Adrenal gland (tissue), 12 donors: ENCODE results near the gene TBC1D8B. TPM values are rescaled to one million over a fixed set of nuclear protein-coding genes. Genes with fewer than 3 reads are reported as not detected.

Experiments used
- DNase-seq, 7 donors: peaks; one replicate each; pipeline ENCODE4 v3.0.0-alpha.2; 2019 to 2020
- H3K27ac ChIP-seq, 5 donors: fragments of 200-600 bp; sonication (generic) in 4 of 5; 1 replicate in 3 of 5; 2 replicates in 2 of 5; pipeline versions ENCODE4 v1.5.1 to v1.8.0; 2016 to 2020; ENCODE audit warnings: mild to moderate bottlenecking in 1 of 5
- H3K27me3 ChIP-seq: fragments of 200-600 bp; 2 replicates; pipeline ENCODE4 v1.8.0; 2021
- H3K36me3 ChIP-seq, 2 donors: fragments of 200-600 bp; replicated peaks in 1 of 2; 1 replicate in 1 of 2; 2 replicates in 1 of 2; pipeline versions ENCODE4 v1.5.1 to v1.8.0; 2018 to 2022
- H3K4me1 ChIP-seq, 2 donors: fragments of 200-600 bp; replicated peaks in 1 of 2; 1 replicate in 1 of 2; 2 replicates in 1 of 2; pipeline versions ENCODE4 v1.5.1 to v1.8.0; 2018 to 2021
- H3K4me3 ChIP-seq, 4 donors: fragments of 200-600 bp; sonication (generic) in 3 of 4; one replicate each; pipeline ENCODE4 v1.5.1; 2016 to 2018
- H3K9me3 ChIP-seq, 3 donors: fragments of 200-600 bp; sonication (generic) in 1 of 3; replicated peaks in 1 of 3; 1 replicate in 2 of 3; 2 replicates in 1 of 3; pipeline versions ENCODE4 v1.5.1 to v1.8.0; 2016 to 2021
- CTCF ChIP-seq, 6 experiments: fragments of 450-650 bp in 4 of 6; fragments of 200-600 bp in 2 of 6; sonication (generic) in 1 of 6; IDR thresholded peaks; 1 replicate in 5 of 6; 2 replicates in 1 of 6; pipeline versions ENCODE4 v1.5.1 to v1.8.0; 2016 to 2021; ENCODE audit warnings: antibody characterized with exemption in 6 of 6, mild to moderate bottlenecking in 2 of 6, moderate library complexity in 1 of 6
- POLR2A ChIP-seq, 2 donors: fragments of 450-650 bp; IDR thresholded peaks; one replicate each; pipeline ENCODE4 v1.6.1; 2017; ENCODE audit warnings: antibody characterized with exemption in 2 of 2, mild to moderate bottlenecking in 2 of 2, moderate library complexity in 1 of 2
- WGBS, 4 donors: extraction: QIAGEN DNeasy Blood & Tissue Kit in 2 of 4; methylation state at CpG; one replicate each; pipeline versions ENCODE4 v1.1.5 to v1.1.7; 2013 to 2017; 5-methylcytosine and 5-hydroxymethylcytosine counted together
- intact Hi-C, 2 donors: fragments of 100-400 bp; cut with DNase I; formaldehyde crosslinking; loops; one replicate each; pipeline versions ENCODE4 v1.14.1 to v1.15.0; 2022 to 2023
- polyA plus RNA-seq, 3 donors: library from polyadenylated mRNA; stranded (reverse); fragments of 200-250 nt in 2 of 3; fragments of 350-450 nt in 1 of 3; fragmentation: Illumina TruSeq in 1 of 3; extraction: RNeasy Lipid Tissue Mini Kit (QIAGEN cat#74804) in 1 of 3; gene quantifications; one replicate each; pipeline ENCODE4 v1.2.3, GENCODE V29; 2013 to 2014
- total RNA-seq, 9 donors: library from RNA; depleted of rRNA in 4 of 9; stranded (reverse); fragments of >200 nt in 4 of 9; fragments of 120-200 nt in 1 of 9; fragmentation: NEBNext Ultra II Directional in 1 of 9; extraction: Animal tissue kit (Norgen Biotek cat#: 25700) in 1 of 9; gene quantifications; one replicate each; pipeline versions ENCODE4 v1.1.0 to v1.2.4, GENCODE V29; 2013 to 2023
- donor health status: healthy with polysubstance abuse.
- donor health status: Bipolar disorder and iron deficiency.
- donor health status: DM: yes; HTN: yes; CAD: no.
- donor health status: DM: no; HTN: no; CAD: no.
- donor health status: DM: no; HTN: no; CAD: no.
- donor health status: DM: yes; HTN: yes; CAD: no.

The TBC1D8B gene
- total and polyA plus RNA-seq, 12 donors: 12.0 to 61.8 (median 25.1) TPM

GRCh38 chrX:106919932-106920452 is 117.5 kb downstream of the TBC1D8B start, which contains the start of gene CLDN2:
TSS of gene CLDN2 (plus strand) at chrX:106920402. CDS start at chrX:106928229, 7,827 bp downstream.
- no peak for DNase-seq
- WGBS, 4 donors: 53 to 68% (median 61%) methylated on average over 2 of the region's 2 CpGs
- Histone ChIP-seq H3K27me3 (peaks cover 3% of the 10 kb centered on the region), H3K4me1 (no peaks in the 10 kb centered on the region), H3K36me3 (no peaks in the 10 kb centered on the region), H3K27ac (no peak within 1 kb of the TSS), H3K4me3 (no peak within 1 kb of the TSS), H3K9me3 (no peaks in the 10 kb centered on the region)
- intact Hi-C loops: no loop called here
- TF ChIP-seq CTCF (IDR thresholded peaks at IDR 0.05) (no peak), POLR2A (IDR thresholded peaks at IDR 0.05) (no peak)

GRCh38 chrX:106921637-106922036 is 119.2 kb downstream of the TBC1D8B start:
- no peak for TF ChIP-seq CTCF (IDR thresholded peaks at IDR 0.05)
- no peak for TF ChIP-seq POLR2A (IDR thresholded peaks at IDR 0.05)
- DNase-seq: no peak
- Histone ChIP-seq H3K9me3 (no peaks in the 10 kb centered on the region), H3K36me3 (no peaks in the 10 kb centered on the region), H3K4me1 (no peaks in the 10 kb centered on the region), H3K27ac (no peak overlapping the region), H3K4me3 (no peak overlapping the region), H3K27me3 (peaks cover 9% of the 10 kb centered on the region)
- 40 to 73% (median 58%) methylated on average over 2 of the region's 2 CpGs for WGBS, 4 donors
- intact Hi-C loops: no loop called here

Other genes starting within 250 kb of the TBC1D8B start
- 1 to 10 TPM in 8 of 9 donors, under 1 TPM in 1; 0.60 to 8.2 (median 3.5) TPM for gene RADX, start 190.7 kb upstream of the TBC1D8B start, total RNA-seq
- 10 to 100 TPM in 1 of 3 donors, 1 to 10 TPM in 2; 7.5 to 39.9 (median 9.9) TPM for gene RADX, start 190.7 kb upstream of the TBC1D8B start, polyA plus RNA-seq
- 10 to 100 TPM; 35.8 to 97.3 (median 64.0) TPM for gene RNF128, start 76.0 kb upstream of the TBC1D8B start, total RNA-seq
- gene RNF128, start 76.0 kb upstream of the TBC1D8B start, polyA plus RNA-seq: 10 to 100 TPM in 2 of 3 donors, 1 to 10 TPM in 1; 7.2 to 37.8 (median 20.4) TPM
- gene RIPPLY1, start 100.7 kb downstream of the TBC1D8B start, total RNA-seq: under 1 TPM in 1 of 9 donors, not detected in 8; 0.25 TPM
- under 1 TPM in 2 of 3 donors, not detected in 1; 0.34 to 0.80 TPM for gene RIPPLY1, start 100.7 kb downstream of the TBC1D8B start, polyA plus RNA-seq
- 1 to 10 TPM in 7 of 9 donors, under 1 TPM in 2; 0.06 to 10.0 (median 1.4) TPM for gene CLDN2, start 117.7 kb downstream of the TBC1D8B start, total RNA-seq
- gene CLDN2, start 117.7 kb downstream of the TBC1D8B start, polyA plus RNA-seq: 1 to 10 TPM; 1.8 to 6.2 (median 1.9) TPM
- 10 to 100 TPM; 30.6 to 50.7 (median 35.2) TPM for gene MORC4, start 197.5 kb downstream of the TBC1D8B start, total RNA-seq
- gene MORC4, start 197.5 kb downstream of the TBC1D8B start, polyA plus RNA-seq: 10 to 100 TPM; 13.4 to 44.7 (median 22.7) TPM